Hepatocyte (in vitro differentiated cells): ENCODE measurements around the gene SLC9A2.

Source experiments
- CTCF ChIP-seq: fragments of 200-600 bp; sonication (generic); IDR thresholded peaks from 2 replicates; pipeline ENCODE4 v1.5.1; 2016; ENCODE audit warnings: antibody characterized with exemption, mild to moderate bottlenecking; ENCODE audit not compliant: poor library complexity
- EZH2 ChIP-seq: fragments of 200-600 bp; sonication (generic); IDR thresholded peaks from 2 replicates; pipeline ENCODE4 v1.6.1; 2016; ENCODE audit warnings: antibody characterized with exemption, mild to moderate bottlenecking, borderline replicate concordance
- EZH2phosphoT487 ChIP-seq: fragments of 200-600 bp; sonication (generic); IDR thresholded peaks from one replicate; pipeline ENCODE4 v1.6.1; 2018; ENCODE audit warnings: antibody characterized with exemption, mild to moderate bottlenecking, low read depth, moderate library complexity; ENCODE audit not compliant: unreplicated experiment, severe bottlenecking

- no peak for TF ChIP-seq CTCF
- TF ChIP-seq EZH2, result no peak
- TF ChIP-seq EZH2phosphoT487, result no peak
These were observed 42.5 kb downstream of the SLC9A2 start for GRCh38 chr2:102661846-102662245.
